B cell (primary cell): ENCODE measurements around the gene TMSB4Y. TPM values are rescaled to one million over a fixed set of nuclear protein-coding genes. Genes with fewer than 3 reads are reported as not detected.

Experiments
- ATAC-seq: fragments of 200-7000 bp; cut with Tn5 transposase; one replicate; pipeline ENCODE4 v1.10.0; 2021; ENCODE audit warnings: low read depth, mild to moderate bottlenecking, moderate number of reproducible peaks, moderate library complexity
- CTCF ChIA-PET: fragments of 350-600 bp; sonication (Branson Sonifier 250); formaldehyde crosslinking; loops from one replicate; lab custom pipeline; 2021; ENCODE audit warnings: antibody characterized with exemption, inconsistent platforms; lab: Charles Lee
- POLR2A ChIA-PET: fragments of 350-600 bp; sonication (Branson Sonifier 250); formaldehyde crosslinking; loops from one replicate; lab custom pipeline; 2021; ENCODE audit warnings: antibody characterized with exemption; lab: Charles Lee
- DNase-seq: peaks from one replicate; pipeline ENCODE4 v3.0.0; 2013
- H2AFZ ChIP-seq: 2 replicates; pipeline ENCODE4 v1.6.1; 2012; ENCODE audit warnings: mild to moderate bottlenecking, low read depth, low read length; ENCODE audit not compliant: insufficient read depth, poor library complexity, severe bottlenecking
- H3K27ac ChIP-seq, 2 donors: 1 replicate in 1 of 2; 2 replicates in 1 of 2; pipeline ENCODE4 v1.5.1; 2012 to 2013; ENCODE audit warnings: low read length in 2 of 2, mild to moderate bottlenecking in 2 of 2, moderate library complexity in 1 of 2
- H3K27me3 ChIP-seq, 4 experiments: fragments of 200-600 bp in 1 of 4; sonication (generic) in 1 of 4; replicated peaks in 1 of 4; 1 replicate in 2 of 4; 2 replicates in 2 of 4; pipeline versions ENCODE4 v1.6.1 to v1.7.0; 2013 to 2016; ENCODE audit warnings: low read length in 3 of 4, mild to moderate bottlenecking in 2 of 4, mixed read lengths in 1 of 4, moderate library complexity in 1 of 4; ENCODE audit not compliant: insufficient read depth in 4 of 4, control insufficient read depth in 3 of 4; ENCODE audit errors: control extremely low read depth in 1 of 4
- H3K36me3 ChIP-seq, 2 experiments: replicated peaks in 1 of 2; 1 replicate in 1 of 2; 2 replicates in 1 of 2; pipeline versions ENCODE4 v1.6.1 to v1.7.1; 2013; ENCODE audit warnings: low read length in 1 of 2; ENCODE audit not compliant: insufficient read depth in 2 of 2, control insufficient read depth in 1 of 2; ENCODE audit errors: control extremely low read depth in 1 of 2, extremely low read depth in 1 of 2
- H3K4me1 ChIP-seq, 2 donors: fragments of 200-600 bp in 1 of 2; sonication (generic) in 1 of 2; 1 replicate in 1 of 2; 2 replicates in 1 of 2; pipeline versions ENCODE4 v1.5.1 to v1.6.1; 2013 to 2017; ENCODE audit warnings: low read length in 2 of 2; ENCODE audit not compliant: control insufficient read depth in 2 of 2, insufficient read depth in 2 of 2
- H3K4me2 ChIP-seq: replicated peaks from 2 replicates; pipeline ENCODE3; 2012; ENCODE audit warnings: mild to moderate bottlenecking, low read depth, low read length; ENCODE audit not compliant: poor library complexity, severe bottlenecking
- H3K4me3 ChIP-seq, 5 experiments: fragments of 200-600 bp in 1 of 5; sonication (generic) in 1 of 5; 1 replicate in 3 of 5; 2 replicates in 2 of 5; pipeline versions ENCODE4 v1.5.1 to v1.7.0; 2011 to 2016; ENCODE audit warnings: low read length in 4 of 5, mild to moderate bottlenecking in 4 of 5, low read depth in 2 of 5, control low read depth in 1 of 5, moderate library complexity in 1 of 5; ENCODE audit not compliant: insufficient read depth in 1 of 5; ENCODE audit errors: control extremely low read depth in 1 of 5, extremely low read depth in 1 of 5
- H3K79me2 ChIP-seq: fragments of 200-600 bp; sonication (generic); one replicate; pipeline ENCODE4 v1.6.0; 2016; ENCODE audit warnings: low read length; ENCODE audit not compliant: control insufficient read depth, insufficient read depth
- H3K9ac ChIP-seq: fragments of 200-600 bp; sonication (generic); 2 replicates; pipeline ENCODE4 v1.6.1; 2017; ENCODE audit warnings: mild to moderate bottlenecking, low read length, moderate library complexity
- H3K9me3 ChIP-seq, 3 donors: one replicate each; pipeline versions ENCODE4 v1.6.1 to v1.7.1; 2013; ENCODE audit warnings: low read length in 2 of 3; ENCODE audit not compliant: control insufficient read depth in 2 of 3, insufficient read depth in 1 of 3; ENCODE audit errors: control extremely low read depth in 1 of 3
- H4K20me1 ChIP-seq: 2 replicates; pipeline ENCODE4 v1.6.0; 2012; ENCODE audit warnings: mild to moderate bottlenecking, low read length; ENCODE audit not compliant: insufficient read depth, control insufficient read depth, poor library complexity, severe bottlenecking
- H3K27ac Mint-ChIP-seq: one replicate; pipeline ENCODE4 v1.8.0; 2021; ENCODE audit warnings: mixed read lengths
- H3K27me3 Mint-ChIP-seq: one replicate; pipeline ENCODE4 v1.8.0; 2021; ENCODE audit warnings: mixed read lengths
- H3K4me1 Mint-ChIP-seq: one replicate; pipeline ENCODE4 v1.8.0; 2021; ENCODE audit warnings: mixed read lengths
- H3K4me3 Mint-ChIP-seq: one replicate; pipeline ENCODE4 v1.8.0; 2021; ENCODE audit warnings: mixed read lengths
- H3K9me3 Mint-ChIP-seq: one replicate; pipeline ENCODE4 v1.8.0; 2022; ENCODE audit warnings: mixed read lengths; ENCODE audit not compliant: insufficient read depth
- CTCF ChIP-seq: fragments of 200-600 bp; IDR thresholded peaks from one replicate; pipeline ENCODE4 v1.8.0; 2022; ENCODE audit warnings: antibody characterized with exemption, mild to moderate bottlenecking
- EZH2 ChIP-seq: IDR thresholded peaks from 2 replicates; pipeline ENCODE4 v1.6.1; 2012; ENCODE audit warnings: borderline replicate concordance, low read depth, mild to moderate bottlenecking, moderate library complexity, low read length; ENCODE audit not compliant: insufficient read depth, poor library complexity, severe bottlenecking
- WGBS: methylation state at CpG from one replicate; pipeline ENCODE4 v1.1.5; 2013; ENCODE audit warnings: missing lambda C conversion rate; ENCODE audit not compliant: insufficient coverage; 5-methylcytosine and 5-hydroxymethylcytosine counted together
- intact Hi-C: fragments of 100-400 bp; cut with micrococcal nuclease; formaldehyde crosslinking; loops from one replicate; pipeline ENCODE4 v1.10.0; 2022
- polyA plus RNA-seq: library from polyadenylated mRNA; depleted of rRNA; stranded (reverse); fragments of >200 nt; gene quantifications from 2 replicates; pipeline ENCODE4 v1.2.3, GENCODE V29; 2012
- total RNA-seq, 2 donors: library from RNA; stranded (reverse); fragments of 120-200 nt in 1 of 2; gene quantifications; 1 replicate in 1 of 2; 2 replicates in 1 of 2; pipeline versions ENCODE4 v1.2.3 to v1.2.4, GENCODE V29; 2013 to 2022

The TMSB4Y gene
- total and polyA plus RNA-seq, 2 donors (not counting 1 experiment from before 2014, with no cell fraction given) = 6.6 TPM; not detected in 1

- Mint-ChIP-seq H3K27ac (peak overlapping the region; percentile 81), H3K9me3 (no peaks in the 10 kb centered on the region), H3K27me3 (no peaks in the 10 kb centered on the region), H3K4me3 (peak overlapping the region; percentile 93), H3K4me1 (peaks cover 27% of the 10 kb centered on the region)
- no peak overlapping the region for H3K4me2 ChIP-seq
- H3K4me3 ChIP-seq = peak overlapping the region in 1 of 5 experiments; percentile 68
- ChIA-PET POLR2A (interaction anchor here (1.7 kb wide), 1 partner anchor 46 kb away, joined by 5 read pairs; no protein-coding TSS in a partner anchor), CTCF (interaction anchor here (0.6 to 3.0 kb wide), 3 partner anchors 33 to 224 kb away, joined by 4 to 24 read pairs (median 10); no protein-coding TSS in a partner anchor)
- H4K20me1 ChIP-seq = no peaks in the 10 kb centered on the region
- no peak overlapping the region for H3K9ac ChIP-seq
- no peak overlapping the region for H2AFZ ChIP-seq
- H3K79me2 ChIP-seq = no peaks in the 10 kb centered on the region
- DNase-seq (no peak), ATAC-seq (no peak)
- intact Hi-C loops = loop anchor here (2.0 to 10.0 kb wide), 2 partner anchors 340 to 1042 kb away; no protein-coding TSS in a partner anchor
- H3K27me3 ChIP-seq = no peaks in the 10 kb centered on the region
- no peak for TF ChIP-seq EZH2
- no peak for TF ChIP-seq CTCF
- no peaks in the 10 kb centered on the region for H3K36me3 ChIP-seq
- peaks cover 0 to 9% of the 10 kb centered on the region in 2 donors for H3K4me1 ChIP-seq
- 20% methylated on average over 1 of the region's 8 CpGs for WGBS
- peaks cover 0 to 4% (median 0%) of the 10 kb centered on the region in 3 donors for H3K9me3 ChIP-seq
- no peak overlapping the region for H3K27ac ChIP-seq
Measured at GRCh38 chrY:13705197-13705596, 1.5 kb downstream of the TMSB4Y start.

GRCh38 chrY:13708038-13708437, 4.3 kb downstream of the TMSB4Y start:
- H3K27me3 ChIP-seq = no peaks in the 10 kb centered on the region
- CTCF ChIA-PET = no interaction called here
- POLR2A ChIA-PET = no interaction called here

More at GRCh38 chrY:13708038-13708437, 4.3 kb downstream of the TMSB4Y start:
- Histone ChIP-seq H3K9ac (no peak overlapping the region), H3K4me1 (peaks cover 0 to 9% of the 10 kb centered on the region in 2 donors), H4K20me1 (no peaks in the 10 kb centered on the region), H3K79me2 (no peaks in the 10 kb centered on the region), H3K4me3 (no peak overlapping the region), H3K4me2 (no peak overlapping the region), H3K9me3 (no peaks in the 10 kb centered on the region), H3K36me3 (no peaks in the 10 kb centered on the region), H3K27ac (no peak overlapping the region), H2AFZ (no peak overlapping the region)
- H3K4me3 Mint-ChIP-seq = no peak overlapping the region
- peaks cover 29% of the 10 kb centered on the region for H3K4me1 Mint-ChIP-seq
- TF ChIP-seq EZH2 (no peak), CTCF (no peak)
- DNase-seq = no peak
- no peaks in the 10 kb centered on the region for H3K27me3 Mint-ChIP-seq
- no peak overlapping the region for H3K27ac Mint-ChIP-seq
- no peak for ATAC-seq
- no CpG with 5 or more reads among the region's 1 CpG for WGBS
- intact Hi-C loops = loop anchor here (10.0 kb wide), 1 partner anchor 343 kb away; no protein-coding TSS in a partner anchor
- H3K9me3 Mint-ChIP-seq = no peaks in the 10 kb centered on the region
